K562 (cell line): ENCODE data around the gene ACSL3. TPM values are rescaled to one million over a fixed set of nuclear protein-coding genes. Genes with fewer than 3 reads are reported as not detected.

ENCODE experiments used
- ATAC-seq: fragments of 200-7000 bp; cut with Tn5 transposase; 3 replicates; pipeline ENCODE4 v1.9.1; 2020; ENCODE audit warnings: moderate library complexity
- BruUV-seq: library from RNA; stranded (reverse); fragments of 400-500 nt; replicated peaks from 2 replicates; lab custom pipeline; 2021; lab: Mats Ljungman, UMichigan
- CTCF ChIA-PET: fragments of 300-600 bp; formaldehyde crosslinking; extraction: SDS; loops from one replicate; lab custom pipeline; 2021; ENCODE audit warnings: low intra/inter-chr PET ratio; lab: Yijun Ruan, JAX
- POLR2A ChIA-PET: fragments of 300-600, 350-650 bp; sonication (Branson Sonifier 250); formaldehyde crosslinking; extraction: SDS; loops from one replicate; lab custom pipeline; 2021; ENCODE audit warnings: antibody characterized with exemption, inconsistent platforms; lab: Yijun Ruan, JAX
- DNase-seq, 4 experiments: peaks; one replicate each; pipeline versions ENCODE4 v3.0.0 to v3.0.0-alpha.2; 2011 to 2018; ENCODE audit warnings: low spot score in 3 of 4, mixed read lengths in 3 of 4; ENCODE audit errors: extremely low read depth in 1 of 4
- FAIRE-seq: peaks from 2 replicates; lab custom pipeline; 2011; peaks lifted over from hg19 to GRCh38; lab: Jason Lieb, UNC
- H2AFZ ChIP-seq: 2 replicates; pipeline ENCODE4 v1.6.0; 2011; ENCODE audit warnings: low read depth, low read length, control low read depth, inconsistent platforms
- H3K27ac ChIP-seq: fragments of 200-600 bp; 3 replicates; pipeline ENCODE4 v1.8.0; 2011; ENCODE audit warnings: low read depth, mild to moderate bottlenecking, control low read depth, inconsistent platforms, low read length, moderate library complexity, mixed read lengths; ENCODE audit errors: extremely low read depth
- H3K27me3 ChIP-seq, 2 experiments: fragments of 300-600 bp in 1 of 2; 2 replicates in 1 of 2; 3 replicates in 1 of 2; pipeline versions ENCODE4 v1.6.0 to v1.8.0; 2011; ENCODE audit warnings: inconsistent platforms in 2 of 2, low read length in 2 of 2, mild to moderate bottlenecking in 1 of 2, mixed read lengths in 1 of 2, moderate library complexity in 1 of 2; ENCODE audit not compliant: control insufficient read depth in 2 of 2, insufficient read depth in 2 of 2
- H3K36me3 ChIP-seq: fragments of 300-600 bp; 3 replicates; pipeline ENCODE4 v1.8.0; 2011; ENCODE audit warnings: mild to moderate bottlenecking, low read length, inconsistent platforms; ENCODE audit not compliant: control insufficient read depth, insufficient read depth
- H3K4me1 ChIP-seq, 2 experiments: fragments of 200-600 bp in 1 of 2; replicated peaks in 1 of 2; 2 replicates in 1 of 2; 3 replicates in 1 of 2; pipeline versions ENCODE4 v1.5.1 to v1.8.0; 2011; ENCODE audit warnings: inconsistent platforms in 2 of 2, low read length in 2 of 2, mild to moderate bottlenecking in 1 of 2, mixed read lengths in 1 of 2, moderate library complexity in 1 of 2; ENCODE audit not compliant: control insufficient read depth in 2 of 2, insufficient read depth in 2 of 2
- H3K4me2 ChIP-seq: 2 replicates; pipeline ENCODE4 v1.6.1; 2011; ENCODE audit warnings: low read length, control low read depth, inconsistent platforms, mixed read lengths; ENCODE audit not compliant: insufficient read depth
- H3K4me3 ChIP-seq: fragments of 200-600 bp; sonication (generic), shearing (Covaris generic); 2 replicates; pipeline ENCODE4 v1.5.1; 2016; ENCODE audit warnings: control low read depth, inconsistent platforms
- H3K79me2 ChIP-seq: fragments of 200-600 bp; 3 replicates; pipeline ENCODE4 v1.8.0; 2011; ENCODE audit warnings: low read length, inconsistent platforms; ENCODE audit not compliant: control insufficient read depth, insufficient read depth
- H3K9ac ChIP-seq, 2 experiments: 2 replicates each; pipeline versions ENCODE4 v1.6.0 to v1.6.1; 2011; ENCODE audit warnings: low read depth in 2 of 2, low read length in 2 of 2, control low read depth in 1 of 2, inconsistent platforms in 1 of 2, mild to moderate bottlenecking in 1 of 2, mixed read lengths in 1 of 2; ENCODE audit not compliant: insufficient read depth in 1 of 2
- H3K9me1 ChIP-seq: one replicate; pipeline ENCODE4 v1.6.0; 2011; ENCODE audit warnings: inconsistent platforms, mild to moderate bottlenecking, low read length, moderate library complexity; ENCODE audit not compliant: control insufficient read depth, insufficient read depth
- H3K9me3 ChIP-seq: replicated peaks from 2 replicates; pipeline ENCODE4 v1.5.1; 2011; ENCODE audit warnings: low read depth, low read length, inconsistent platforms; ENCODE audit not compliant: control insufficient read depth, insufficient read depth
- H4K20me1 ChIP-seq: replicated peaks from 2 replicates; pipeline ENCODE4 v1.6.1; 2011; ENCODE audit warnings: low read length, inconsistent platforms, mixed read lengths; ENCODE audit not compliant: control insufficient read depth, insufficient read depth
- BDP1 ChIP-seq: IDR thresholded peaks from 3 replicates; pipeline ENCODE4 v1.6.1; 2011; ENCODE audit not compliant: insufficient read length, insufficient read depth
- HEY1 ChIP-seq: fragments of 250-450 bp; sonication (Bioruptor Pico); IDR thresholded peaks from 2 replicates; pipeline ENCODE4 v1.5.0; 2020; ENCODE audit warnings: mild to moderate bottlenecking, moderate library complexity, borderline replicate concordance
- NR2C1 ChIP-seq, 2 experiments: fragments of 450-650 bp; IDR thresholded peaks; 2 replicates each; pipeline ENCODE4 v1.6.1; 2017; ENCODE audit warnings: mild to moderate bottlenecking in 2 of 2, antibody characterized with exemption in 1 of 2, inconsistent platforms in 1 of 2, missing compliant biosample characterization in 1 of 2, missing genetic modification characterization in 1 of 2
- POLR2G ChIP-seq: fragments of 200-400 bp; formaldehyde crosslinking; IDR thresholded peaks from 2 replicates; pipeline ENCODE4 v1.6.1; 2017; ENCODE audit warnings: low read depth, mild to moderate bottlenecking, antibody characterized with exemption, low read length, moderate library complexity
- RCOR1 ChIP-seq, 2 experiments: IDR thresholded peaks; 2 replicates each; pipeline ENCODE4 v1.6.1; 2012; ENCODE audit warnings: low read depth in 2 of 2, low read length in 2 of 2, borderline replicate concordance in 1 of 2, improper control_type of control experiment in 1 of 2
- SREBF1 ChIP-seq: fragments of 150-350 bp; IDR thresholded peaks from 2 replicates; pipeline ENCODE4 v1.6.1; 2014; ENCODE audit warnings: antibody characterized with exemption, low read depth, low read length, borderline replicate concordance
- SRSF1 ChIP-seq: fragments of 200-400 bp; formaldehyde crosslinking; IDR thresholded peaks from 2 replicates; pipeline ENCODE4 v1.6.1; 2017; ENCODE audit warnings: mild to moderate bottlenecking, low read depth, low read length, moderate library complexity
- TCF7L2 ChIP-seq: fragments of 150-350 bp; IDR thresholded peaks from 2 replicates; pipeline ENCODE4 v1.6.1; 2016; ENCODE audit warnings: low read depth, mild to moderate bottlenecking, low read length, moderate library complexity
- YBX1 ChIP-seq: fragments of 450-650 bp; IDR thresholded peaks from 2 replicates; pipeline ENCODE4 v1.7.1; 2016; ENCODE audit warnings: mild to moderate bottlenecking
- ZBTB17 ChIP-seq: fragments of 450-650 bp; formaldehyde crosslinking; IDR thresholded peaks from 2 replicates; pipeline ENCODE4 v1.4.0; 2020; ENCODE audit warnings: mild to moderate bottlenecking
- ZNF561 ChIP-seq: fragments of 450-650 bp; formaldehyde crosslinking; conservative IDR thresholded peaks from 2 replicates; pipeline ENCODE4 v1.4.0; 2020; ENCODE audit warnings: mild to moderate bottlenecking, moderate library complexity
- ZNF57 ChIP-seq: fragments of 450-650 bp; formaldehyde crosslinking; IDR thresholded peaks from 2 replicates; pipeline ENCODE4 v1.4.0; 2020; ENCODE audit warnings: mild to moderate bottlenecking, moderate library complexity
- ZSCAN32 ChIP-seq: fragments of 450-650 bp; formaldehyde crosslinking; IDR thresholded peaks from 2 replicates; pipeline ENCODE4 v1.4.0; 2020; ENCODE audit warnings: mild to moderate bottlenecking, moderate library complexity
- WGBS: fragments of 100-300 bp; shearing (Covaris generic); methylation state at CpG from one replicate; pipeline ENCODE4 v1.1.6; 2016; ENCODE audit warnings: low coverage, mixed read lengths; ENCODE audit not compliant: insufficient coverage; ENCODE audit errors: missing lambda C conversion rate; 5-methylcytosine and 5-hydroxymethylcytosine counted together
- in situ Hi-C: fragments of 300-500 bp; cut with MboI; formaldehyde crosslinking; loops from 4 replicates; pipeline ENCODE4 v1.15.0; 2018; ENCODE audit warnings: inconsistent platforms, mixed read lengths
- intact Hi-C: fragments of 100-400 bp; cut with micrococcal nuclease; formaldehyde crosslinking; loops from 2 replicates; pipeline ENCODE4 v1.14.2; 2022
- polyA plus RNA-seq, 8 experiments: library from polyadenylated mRNA; depleted of rRNA in 4 of 8; stranded (reverse) in 5 of 8; unstranded in 3 of 8; fragments of >200 nt; fragmentation: Nextera tagmentation in 2 of 8; fragmentation: Illumina TruSeq in 1 of 8; extraction: Ambion mirVana in 2 of 8; extraction: Trizol in 1 of 8; gene quantifications; 2 replicates each; pipeline versions ENCODE4 v1.2.1 to v1.2.3, GENCODE V29; 2011 to 2014; ENCODE audit warnings: inconsistent platforms in 1 of 8, missing spikeins in 1 of 8
- total RNA-seq, 7 experiments: library from RNA; depleted of rRNA in 6 of 7; stranded (reverse); fragments of >200 nt in 6 of 7; fragmentation: Illumina TruSeq in 2 of 7; extraction: Trizol in 2 of 7; gene quantifications; 2 replicates each; pipeline versions ENCODE4 v1.2.1 to v1.2.3, GENCODE V29; 2011 to 2021; ENCODE audit warnings: low replicate concordance in 1 of 7
- TF ChIP-seq, protein P1 (sequence below): sonication (generic); formaldehyde crosslinking; IDR thresholded peaks from 2 replicates; pipeline ENCODE4 v1.8.0; 2022; ENCODE audit warnings: mild to moderate bottlenecking, missing genetic modification reagents
- TF ChIP-seq, protein P2 (sequence below): sonication (generic); formaldehyde crosslinking; IDR thresholded peaks from 2 replicates; pipeline ENCODE4 v1.8.1; 2022; ENCODE audit warnings: missing genetic modification reagents

The ACSL3 gene
- total and polyA plus RNA-seq, 9 of the 15 experiments (the other 6 are each of a cell fraction or from before 2014, with no cell fraction given) = 21.3 to 123 (median 85.2) TPM

DNA sequence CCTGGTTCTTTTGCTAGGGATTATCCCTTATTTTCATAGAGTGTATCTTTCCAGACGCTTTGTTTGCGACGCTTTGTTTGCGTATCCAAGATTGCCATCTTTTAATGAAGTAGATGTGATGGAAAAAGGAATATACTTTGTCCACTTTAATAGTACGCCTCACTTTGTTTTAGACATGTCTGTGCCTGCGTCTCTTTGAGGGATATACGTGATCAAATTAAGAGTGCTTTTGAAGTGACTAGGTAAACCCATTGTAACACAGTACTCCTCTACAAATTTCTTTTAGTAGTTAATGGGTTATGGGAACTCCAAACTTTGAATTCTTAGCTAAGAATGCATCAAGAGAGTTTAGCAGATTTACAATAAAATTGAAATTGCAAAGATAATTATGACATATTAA lies 27.9 kb downstream of the ACSL3 start:
- no peak for FAIRE-seq
- Histone ChIP-seq H3K9me1 (no peaks in the 10 kb centered on the region), H2AFZ (no peak overlapping the region), H3K4me3 (no peak overlapping the region), H3K9ac (no peak overlapping the region), H3K36me3 (peaks cover 16% of the 10 kb centered on the region; the same call in 2 of the 3 replicates), H4K20me1 (peaks cover 23% of the 10 kb centered on the region), H3K79me2 (peaks cover 100% of the 10 kb centered on the region), H3K4me1 (peaks cover 0 to 14% of the 10 kb centered on the region in 2 experiments; a peak in 3 of 5 replicates), H3K9me3 (no peaks in the 10 kb centered on the region), H3K4me2 (no peak overlapping the region), H3K27me3 (no peaks in the 10 kb centered on the region), H3K27ac (no peak overlapping the region)
- in situ Hi-C loops = no loop called here
- ChIA-PET CTCF (no interaction called here), POLR2A (no interaction called here)
- ATAC-seq = no peak
- DNase-seq = no peak
- WGBS = 92% methylated on average over 7 of the region's 7 CpGs
- TF ChIP-seq YBX1 (no peak), ZNF57 (CRISPR knock-in tag) (no peak), BDP1 (no peak), ZNF561 (CRISPR knock-in tag) (no peak), ZSCAN32 (CRISPR knock-in tag) (no peak), ZBTB17 (no peak), NR2C1 (IDR thresholded peaks at IDR 0.05) (no peak), NR2C1 (tag; IDR thresholded peaks at IDR 0.05) (no peak), SREBF1 (no peak), POLR2G (no peak), SRSF1 (no peak), HEY1 (CRISPR knock-in tag) (no peak), TCF7L2 (no peak), RCOR1 (IDR thresholded peaks at IDR 0.05; ENCODE audit: borderline replicate concordance in 1 of 2, low read depth in 2 of 2, low read length in 2 of 2) (no peak)
- TF ChIP-seq, protein P1, sequence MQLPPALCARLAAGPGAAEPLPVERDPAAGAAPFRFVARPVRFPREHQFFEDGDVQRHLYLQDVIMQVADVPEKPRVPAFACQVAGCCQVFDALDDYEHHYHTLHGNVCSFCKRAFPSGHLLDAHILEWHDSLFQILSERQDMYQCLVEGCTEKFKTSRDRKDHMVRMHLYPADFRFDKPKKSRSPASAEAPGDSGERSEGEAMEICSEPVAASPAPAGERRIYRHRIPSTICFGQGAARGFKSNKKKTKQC (CRISPR knock-in tag) = no peak
- TF ChIP-seq, protein P2, sequence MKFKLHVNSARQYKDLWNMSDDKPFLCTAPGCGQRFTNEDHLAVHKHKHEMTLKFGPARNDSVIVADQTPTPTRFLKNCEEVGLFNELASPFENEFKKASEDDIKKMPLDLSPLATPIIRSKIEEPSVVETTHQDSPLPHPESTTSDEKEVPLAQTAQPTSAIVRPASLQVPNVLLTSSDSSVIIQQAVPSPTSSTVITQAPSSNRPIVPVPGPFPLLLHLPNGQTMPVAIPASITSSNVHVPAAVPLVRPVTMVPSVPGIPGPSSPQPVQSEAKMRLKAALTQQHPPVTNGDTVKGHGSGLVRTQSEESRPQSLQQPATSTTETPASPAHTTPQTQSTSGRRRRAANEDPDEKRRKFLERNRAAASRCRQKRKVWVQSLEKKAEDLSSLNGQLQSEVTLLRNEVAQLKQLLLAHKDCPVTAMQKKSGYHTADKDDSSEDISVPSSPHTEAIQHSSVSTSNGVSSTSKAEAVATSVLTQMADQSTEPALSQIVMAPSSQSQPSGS = no peak
- BruUV-seq = no TSS peak
- intact Hi-C loops = no loop called here
